Measurements from ENCODE around the gene BTBD6.
"Not testable (repeated sequence)": the region's sequence is repeated elsewhere in the genome, so short reads cannot be mapped to it uniquely, and the experiment has no call there.

The BTBD6 gene

DNA sequence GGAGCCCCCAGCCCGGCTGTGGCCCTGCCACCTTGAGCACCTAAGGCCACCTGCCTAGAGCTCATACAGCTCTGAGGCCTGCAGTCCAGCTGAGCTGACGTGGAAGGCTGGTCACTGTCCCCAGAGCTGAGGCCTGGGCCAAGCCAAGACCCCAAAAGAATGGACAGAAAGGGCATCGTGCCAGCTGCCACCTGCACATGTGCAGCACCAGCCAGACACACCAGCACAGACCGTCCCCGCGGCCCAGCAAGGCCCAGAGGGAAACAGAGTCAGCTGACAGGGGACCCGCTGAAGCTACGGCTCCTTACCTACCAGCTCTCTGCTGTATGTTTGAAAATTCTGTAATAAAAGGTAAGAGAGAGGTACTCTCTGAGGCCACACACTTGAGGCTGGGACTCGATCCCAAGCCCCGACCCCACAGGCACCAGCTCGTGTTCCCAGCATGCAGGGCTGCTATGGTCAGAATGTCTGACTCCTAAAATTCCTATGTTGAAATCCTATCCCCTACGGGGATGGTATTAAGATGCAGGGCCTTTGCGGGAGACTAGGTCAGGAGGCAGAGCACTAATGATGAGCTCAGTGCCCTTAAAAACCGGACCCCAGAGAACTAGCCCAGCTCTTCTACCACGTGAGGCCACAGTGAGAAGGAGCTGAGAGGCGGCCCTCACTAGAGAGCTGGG is 27.1 kb downstream of the BTBD6 start:
- TF ChIP-seq, protein P1, sequence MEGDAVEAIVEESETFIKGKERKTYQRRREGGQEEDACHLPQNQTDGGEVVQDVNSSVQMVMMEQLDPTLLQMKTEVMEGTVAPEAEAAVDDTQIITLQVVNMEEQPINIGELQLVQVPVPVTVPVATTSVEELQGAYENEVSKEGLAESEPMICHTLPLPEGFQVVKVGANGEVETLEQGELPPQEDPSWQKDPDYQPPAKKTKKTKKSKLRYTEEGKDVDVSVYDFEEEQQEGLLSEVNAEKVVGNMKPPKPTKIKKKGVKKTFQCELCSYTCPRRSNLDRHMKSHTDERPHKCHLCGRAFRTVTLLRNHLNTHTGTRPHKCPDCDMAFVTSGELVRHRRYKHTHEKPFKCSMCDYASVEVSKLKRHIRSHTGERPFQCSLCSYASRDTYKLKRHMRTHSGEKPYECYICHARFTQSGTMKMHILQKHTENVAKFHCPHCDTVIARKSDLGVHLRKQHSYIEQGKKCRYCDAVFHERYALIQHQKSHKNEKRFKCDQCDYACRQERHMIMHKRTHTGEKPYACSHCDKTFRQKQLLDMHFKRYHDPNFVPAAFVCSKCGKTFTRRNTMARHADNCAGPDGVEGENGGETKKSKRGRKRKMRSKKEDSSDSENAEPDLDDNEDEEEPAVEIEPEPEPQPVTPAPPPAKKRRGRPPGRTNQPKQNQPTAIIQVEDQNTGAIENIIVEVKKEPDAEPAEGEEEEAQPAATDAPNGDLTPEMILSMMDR (conservative IDR thresholded peaks at IDR 0.05; ENCODE audit: low read length): no peak
- H3K4me3 ChIP-seq (ENCODE audit: low read length): no peak overlapping the region
- DNase-seq (ENCODE audit: low read depth): peak; percentile 70

DNA sequence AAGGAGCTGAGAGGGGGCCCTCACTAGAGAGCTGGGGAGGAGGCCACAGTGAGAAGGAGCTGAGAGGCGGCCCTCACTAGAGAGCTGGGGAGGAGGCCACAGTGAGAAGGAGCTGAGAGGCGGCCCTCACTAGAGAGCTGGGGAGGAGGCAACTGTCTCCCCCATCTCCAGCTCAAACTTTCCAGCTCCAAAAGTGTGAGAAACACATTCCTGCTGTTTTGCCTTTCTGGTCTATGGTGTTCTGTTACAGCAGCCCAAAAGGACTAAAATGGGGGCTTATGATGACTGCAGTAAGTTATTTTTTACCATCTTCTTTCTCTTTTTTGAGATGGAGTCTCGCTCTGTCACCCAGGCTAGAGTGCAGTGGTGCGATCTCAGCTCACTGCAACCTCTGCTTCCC is 29.1 kb downstream of the BTBD6 start:
- H3K4me3 ChIP-seq (ENCODE audit: low read length); DNase-seq (ENCODE audit: low read depth): not testable (repeated sequence)

DNA sequence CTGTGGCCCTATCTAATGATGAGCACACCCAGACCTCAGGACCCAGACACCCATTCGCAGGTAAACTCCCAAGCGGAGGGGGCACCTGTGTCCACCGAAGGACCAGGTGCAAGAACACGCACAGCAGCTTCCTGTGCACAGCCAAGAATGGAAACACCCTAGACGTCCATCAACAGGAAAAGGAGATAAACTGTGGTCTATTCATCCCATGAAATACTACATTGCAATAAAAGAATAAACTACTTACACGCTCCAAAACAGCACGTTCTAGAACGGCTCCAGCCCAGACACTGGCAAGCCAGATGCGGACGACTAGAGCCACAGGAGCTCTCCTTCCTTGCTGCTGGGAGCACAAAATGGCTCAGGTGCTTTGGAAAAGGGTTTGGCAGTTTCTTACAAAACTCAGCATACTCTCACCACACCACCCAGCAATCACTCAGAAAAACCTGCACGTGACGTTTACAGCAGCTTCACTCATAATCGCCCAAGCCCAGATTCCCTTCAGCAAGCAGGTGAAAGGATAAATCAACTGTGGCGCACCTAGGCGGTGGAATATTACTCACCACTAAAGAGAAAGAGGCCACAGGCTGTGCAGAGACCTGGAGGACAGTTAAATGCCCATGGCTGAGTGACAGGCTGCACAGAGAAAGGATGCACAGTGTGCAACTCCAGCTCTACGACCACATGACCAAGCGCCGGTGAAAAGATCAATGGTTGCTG is 31.5 kb downstream of the BTBD6 start:
- TF ChIP-seq, protein P1 (conservative IDR thresholded peaks at IDR 0.05; ENCODE audit: low read length): no peak
- DNase-seq (ENCODE audit: low read depth): no peak
- H3K4me3 ChIP-seq (ENCODE audit: low read length): no peak overlapping the region

DNA sequence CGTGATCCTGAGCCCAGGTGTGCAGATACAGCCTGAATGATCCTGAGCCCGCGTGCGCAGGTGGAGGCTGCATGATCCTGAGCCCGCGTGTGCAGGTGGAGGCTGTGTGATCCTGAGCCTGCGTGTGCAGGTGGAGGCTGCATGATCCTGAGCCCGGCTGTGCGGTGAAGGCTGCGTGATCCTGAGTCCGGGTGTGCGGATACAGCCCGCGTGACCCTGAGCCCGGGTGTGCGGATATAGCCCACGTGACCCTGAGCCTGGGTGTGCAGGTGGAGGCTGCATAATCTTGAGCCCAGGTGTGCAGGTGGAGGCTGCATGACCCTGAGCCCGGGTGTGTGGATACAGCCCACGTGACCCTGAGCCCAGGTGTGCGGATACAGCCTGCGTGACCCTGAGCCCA is 32.2 kb downstream of the BTBD6 start:
- TF ChIP-seq, protein P1 (conservative IDR thresholded peaks at IDR 0.05; ENCODE audit: low read length): no peak
- H3K4me3 ChIP-seq (ENCODE audit: low read length): no peak overlapping the region
- no peak for DNase-seq (ENCODE audit: low read depth)

DNA sequence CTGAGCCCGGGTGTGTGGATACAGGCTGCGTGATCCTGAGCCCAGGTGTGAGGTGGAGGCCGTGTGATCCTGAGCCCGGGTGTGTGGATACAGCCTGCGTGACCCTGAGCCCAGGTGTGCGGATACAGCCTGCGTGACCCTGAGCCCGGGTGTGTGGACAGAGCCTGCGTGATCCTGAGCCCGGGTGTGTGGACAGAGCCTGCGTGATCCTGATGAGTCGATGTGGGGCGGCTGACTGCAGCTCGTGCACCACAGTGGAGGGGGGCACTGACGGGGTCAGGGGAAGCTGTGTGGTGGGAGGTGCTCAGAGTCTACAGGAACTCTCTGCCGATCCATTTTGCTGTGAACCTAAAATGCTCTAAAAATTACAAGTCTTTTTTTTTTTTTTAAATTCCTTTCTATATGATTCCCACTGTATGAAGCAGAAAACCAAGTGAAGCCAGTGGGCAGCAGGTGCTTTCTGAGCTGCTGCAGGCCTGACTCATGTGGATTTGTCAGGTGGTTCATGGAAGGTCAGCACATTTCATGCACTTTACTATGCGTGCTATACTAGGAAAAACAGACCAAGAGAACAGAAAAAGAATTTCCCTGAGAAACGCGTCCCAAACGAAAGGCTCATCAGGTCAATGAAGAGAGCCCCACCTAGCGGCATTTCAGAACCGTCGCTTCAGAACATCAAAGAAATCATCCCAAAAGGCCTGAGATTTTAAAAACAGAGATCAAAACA is 33.2 kb downstream of the BTBD6 start:
- no peak overlapping the region for H3K4me3 ChIP-seq (ENCODE audit: low read length)
- TF ChIP-seq, protein P1 (conservative IDR thresholded peaks at IDR 0.05; ENCODE audit: low read length): peak; percentile 75
- peak; percentile 66 for DNase-seq (ENCODE audit: low read depth)

DNA sequence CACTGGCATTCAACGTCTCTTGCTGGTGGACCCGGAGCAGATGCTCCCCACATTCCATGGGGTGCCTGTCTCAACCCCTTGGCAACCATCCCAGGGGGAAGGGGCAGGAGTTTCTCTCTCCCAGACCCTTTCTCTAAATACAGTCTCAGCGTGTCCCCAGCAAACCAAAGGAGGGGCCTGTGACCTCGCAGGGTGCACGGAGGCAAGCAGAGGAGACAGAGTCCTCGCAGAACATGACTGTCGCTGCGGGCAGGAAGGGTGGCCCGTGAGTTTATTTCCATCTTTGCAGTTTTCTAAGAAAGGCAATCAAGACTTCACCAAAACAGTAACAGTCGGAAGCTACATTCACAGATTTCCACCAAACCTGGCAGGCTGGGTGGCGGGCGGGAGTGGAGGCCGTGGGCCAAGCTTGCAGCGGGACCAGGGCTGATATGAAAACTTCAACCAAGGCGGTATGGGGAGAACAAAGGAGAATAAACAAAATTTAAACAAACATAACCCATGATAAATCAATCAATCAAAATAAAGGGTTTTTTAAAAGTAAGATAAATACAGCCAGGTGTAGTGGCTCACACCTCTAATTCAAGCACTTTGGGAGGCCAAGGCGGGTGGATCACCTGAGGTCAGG is 33.9 kb downstream of the BTBD6 start:
- no peak for DNase-seq (ENCODE audit: low read depth)
- TF ChIP-seq, protein P1 (conservative IDR thresholded peaks at IDR 0.05; ENCODE audit: low read length): no peak
- H3K4me3 ChIP-seq (ENCODE audit: low read length): no peak overlapping the region

DNA sequence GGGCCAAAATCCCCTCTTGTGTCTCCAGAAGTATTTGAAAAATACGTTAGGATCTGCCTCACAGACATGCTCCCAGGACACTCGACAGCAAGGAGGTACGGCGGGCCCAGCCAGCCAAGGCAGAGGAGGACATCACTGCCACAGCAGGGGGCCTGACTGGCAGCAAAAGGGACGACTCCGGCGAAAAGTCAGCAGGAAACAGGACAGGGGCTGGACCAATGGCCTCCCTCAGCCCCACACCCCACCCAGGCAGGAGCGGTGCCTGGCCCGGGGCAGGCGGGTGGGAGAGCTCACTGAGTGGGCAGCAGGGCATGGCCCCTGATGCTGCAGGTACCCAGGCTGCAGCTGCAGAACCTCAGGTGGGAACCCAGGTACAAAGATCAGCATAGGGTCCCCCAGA is 34.7 kb downstream of the BTBD6 start:
- no peak for DNase-seq (ENCODE audit: low read depth)
- TF ChIP-seq, protein P1 (conservative IDR thresholded peaks at IDR 0.05; ENCODE audit: low read length): no peak
- no peak overlapping the region for H3K4me3 ChIP-seq (ENCODE audit: low read length)

All from AG10803 (cell line).